Activated CD4-positive, alpha-beta T cell treated with anti-CD3 and anti-CD28 coated beads for 24 hours (primary cell): ENCODE data around the gene PDGFD.

Source experiments
- DNase-seq, 2 donors: peaks; one replicate each; pipeline ENCODE4 v3.0.0-alpha.2; 2020; ENCODE audit warnings: low read depth in 2 of 2

PDGFD gene

GRCh38 chr11:104000798-104001197, 163.1 kb downstream of the PDGFD start:
- no peak for DNase-seq

GRCh38 chr11:103998826-103999508, 165.0 kb downstream of the PDGFD start:
- DNase-seq = no peak

- DNase-seq = no peak
Observed at GRCh38 chr11:103997082-103997481, 166.9 kb downstream of the PDGFD start.

GRCh38 chr11:103995896-103996295, 168.1 kb downstream of the PDGFD start:
- no peak for DNase-seq

GRCh38 chr11:103994518-103994917, 169.4 kb downstream of the PDGFD start:
- no peak for DNase-seq

- DNase-seq = no peak
Observed at GRCh38 chr11:103994094-103994493, 169.9 kb downstream of the PDGFD start.

GRCh38 chr11:103993507-103993906, 170.4 kb downstream of the PDGFD start:
- DNase-seq = no peak

- no peak for DNase-seq
Observed at GRCh38 chr11:103988595-103988969, 175.4 kb downstream of the PDGFD start.

GRCh38 chr11:103987629-103988594, 176.0 kb downstream of the PDGFD start:
- DNase-seq = no peak

GRCh38 chr11:103985041-103985440, 178.9 kb downstream of the PDGFD start:
- DNase-seq = no peak

GRCh38 chr11:103980108-103980507, 183.8 kb downstream of the PDGFD start:
- no peak for DNase-seq

GRCh38 chr11:103978616-103979595, 185.0 kb downstream of the PDGFD start:
- no peak for DNase-seq

GRCh38 chr11:103972013-103972412, 191.9 kb downstream of the PDGFD start:
- DNase-seq = no peak

- DNase-seq = no peak
Observed at GRCh38 chr11:103970701-103971249, 193.2 kb downstream of the PDGFD start.

- no peak for DNase-seq
Observed at GRCh38 chr11:103968685-103969084, 195.3 kb downstream of the PDGFD start.

GRCh38 chr11:103967985-103968384, 196.0 kb downstream of the PDGFD start:
- DNase-seq = no peak

GRCh38 chr11:103964390-103964789, 199.6 kb downstream of the PDGFD start:
- no peak for DNase-seq

GRCh38 chr11:103963648-103964047, 200.3 kb downstream of the PDGFD start:
- DNase-seq = no peak

GRCh38 chr11:103961010-103961409, 202.9 kb downstream of the PDGFD start:
- DNase-seq = no peak

- no peak for DNase-seq
Observed at GRCh38 chr11:103960108-103960507, 203.8 kb downstream of the PDGFD start.

- DNase-seq = no peak
Observed at GRCh38 chr11:103959279-103959942, 204.5 kb downstream of the PDGFD start.
